Breast epithelium (tissue), 3 donors: Measurements from ENCODE around the gene C12orf42.

ENCODE experiments used
- POLR2A ChIP-seq: fragments of 450-650 bp; IDR thresholded peaks from one replicate; pipeline ENCODE4 v1.6.1; 2016; ENCODE audit warnings: antibody characterized with exemption, mild to moderate bottlenecking, moderate library complexity
- POLR2AphosphoS5 ChIP-seq, 3 donors: sonication (generic); formaldehyde crosslinking; IDR thresholded peaks; one replicate each; pipeline ENCODE4 v1.6.1; 2017; ENCODE audit warnings: antibody characterized with exemption in 3 of 3
- TF ChIP-seq, protein P1 (sequence below), 3 donors: fragments of 450-650 bp; IDR thresholded peaks; one replicate each; pipeline ENCODE4 v1.5.1; 2016 to 2017; ENCODE audit warnings: antibody characterized with exemption in 3 of 3, mild to moderate bottlenecking in 3 of 3, moderate library complexity in 3 of 3

- TF ChIP-seq POLR2AphosphoS5 (IDR thresholded peaks at IDR 0.05) (no peak), POLR2A (no peak)
- TF ChIP-seq, protein P1, sequence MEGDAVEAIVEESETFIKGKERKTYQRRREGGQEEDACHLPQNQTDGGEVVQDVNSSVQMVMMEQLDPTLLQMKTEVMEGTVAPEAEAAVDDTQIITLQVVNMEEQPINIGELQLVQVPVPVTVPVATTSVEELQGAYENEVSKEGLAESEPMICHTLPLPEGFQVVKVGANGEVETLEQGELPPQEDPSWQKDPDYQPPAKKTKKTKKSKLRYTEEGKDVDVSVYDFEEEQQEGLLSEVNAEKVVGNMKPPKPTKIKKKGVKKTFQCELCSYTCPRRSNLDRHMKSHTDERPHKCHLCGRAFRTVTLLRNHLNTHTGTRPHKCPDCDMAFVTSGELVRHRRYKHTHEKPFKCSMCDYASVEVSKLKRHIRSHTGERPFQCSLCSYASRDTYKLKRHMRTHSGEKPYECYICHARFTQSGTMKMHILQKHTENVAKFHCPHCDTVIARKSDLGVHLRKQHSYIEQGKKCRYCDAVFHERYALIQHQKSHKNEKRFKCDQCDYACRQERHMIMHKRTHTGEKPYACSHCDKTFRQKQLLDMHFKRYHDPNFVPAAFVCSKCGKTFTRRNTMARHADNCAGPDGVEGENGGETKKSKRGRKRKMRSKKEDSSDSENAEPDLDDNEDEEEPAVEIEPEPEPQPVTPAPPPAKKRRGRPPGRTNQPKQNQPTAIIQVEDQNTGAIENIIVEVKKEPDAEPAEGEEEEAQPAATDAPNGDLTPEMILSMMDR (IDR thresholded peaks at IDR 0.05) = no peak
Observed at GRCh38 chr12:103288016-103288415, 207.8 kb downstream of the C12orf42 start.
